Heart left ventricle (tissue), 13 donors: Measurements from ENCODE around the gene TRPV6.

Experiments used
- POLR2A ChIP-seq, 2 donors: fragments of 450-650 bp; IDR thresholded peaks; one replicate each; pipeline ENCODE4 v1.6.1; 2017; ENCODE audit warnings: antibody characterized with exemption in 2 of 2, mild to moderate bottlenecking in 2 of 2, moderate library complexity in 2 of 2
- TF ChIP-seq, protein P1 (sequence below), 12 donors: fragments of 200-600 bp; sonication (generic) in 4 of 12; IDR thresholded peaks; one replicate each; pipeline versions ENCODE4 v1.5.0 to v1.8.0; 2018 to 2022; ENCODE audit warnings: antibody characterized with exemption in 12 of 12, mild to moderate bottlenecking in 5 of 12
- donor health status: ischemic (EF 13 %, LVEDD 7.1; RV severe dilation, severe dysfunction).
- donor health status: DM: no; HTN: yes; CAD: no.
- donor health status: DM: no; HTN: no; CAD: no.
- donor health status: ischemic (EF 25% LVEDD 6.9; RV normal size, moderate dysfunction).
- donor health status: ischemic (EF 25% LVEDD 5.7; RV mildly dilated, moderate dysfunction).
- donor health status: ischemic (EF 35%, LVEDD 5.7; RV mildly dilated, moderate dysfunction).
- donor health status: nonischemic (EF 11% LVEDD 7.7; RV severe dilation, severe dysfunction).
- donor health status: DM: yes; HTN: yes; CAD: no.
- donor health status: PGD.
- donor health status: ischemic (EF 29% LVEDD 5.4; RV normal size, mild dysfunction).
- donor health status: nonischemic (EF 23%, LVEDD 6.1; RV moderate dilation, normal function).

DNA sequence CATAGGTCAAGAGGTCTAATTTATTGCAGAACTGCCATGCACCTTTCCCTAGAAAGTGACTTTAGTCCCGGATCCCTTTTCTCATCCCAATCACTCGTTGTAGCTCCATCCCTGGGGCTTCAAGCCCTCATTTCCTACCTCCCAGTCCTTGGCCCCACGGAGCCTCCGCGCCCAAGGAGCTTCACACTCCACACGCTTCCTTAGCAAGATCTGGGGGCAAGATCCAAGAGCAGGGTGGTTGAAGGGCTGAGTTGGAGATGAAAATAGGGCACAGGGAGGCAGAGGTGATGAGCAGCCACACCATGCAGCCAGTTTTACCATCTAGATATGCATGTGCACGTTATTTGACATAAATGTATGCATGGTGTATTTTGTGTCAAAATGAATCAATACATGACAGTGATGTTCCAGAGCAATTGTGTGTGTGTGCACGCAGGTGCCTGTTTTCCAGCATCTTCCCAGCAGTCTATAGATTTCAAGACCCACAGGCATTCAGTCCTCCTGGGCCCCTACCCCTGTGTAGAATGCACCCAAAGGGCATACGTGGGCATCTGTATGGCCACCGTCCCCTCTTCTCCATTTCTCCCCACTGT lies 6.0 kb upstream of the TRPV6 start:
- TF ChIP-seq, protein P1, sequence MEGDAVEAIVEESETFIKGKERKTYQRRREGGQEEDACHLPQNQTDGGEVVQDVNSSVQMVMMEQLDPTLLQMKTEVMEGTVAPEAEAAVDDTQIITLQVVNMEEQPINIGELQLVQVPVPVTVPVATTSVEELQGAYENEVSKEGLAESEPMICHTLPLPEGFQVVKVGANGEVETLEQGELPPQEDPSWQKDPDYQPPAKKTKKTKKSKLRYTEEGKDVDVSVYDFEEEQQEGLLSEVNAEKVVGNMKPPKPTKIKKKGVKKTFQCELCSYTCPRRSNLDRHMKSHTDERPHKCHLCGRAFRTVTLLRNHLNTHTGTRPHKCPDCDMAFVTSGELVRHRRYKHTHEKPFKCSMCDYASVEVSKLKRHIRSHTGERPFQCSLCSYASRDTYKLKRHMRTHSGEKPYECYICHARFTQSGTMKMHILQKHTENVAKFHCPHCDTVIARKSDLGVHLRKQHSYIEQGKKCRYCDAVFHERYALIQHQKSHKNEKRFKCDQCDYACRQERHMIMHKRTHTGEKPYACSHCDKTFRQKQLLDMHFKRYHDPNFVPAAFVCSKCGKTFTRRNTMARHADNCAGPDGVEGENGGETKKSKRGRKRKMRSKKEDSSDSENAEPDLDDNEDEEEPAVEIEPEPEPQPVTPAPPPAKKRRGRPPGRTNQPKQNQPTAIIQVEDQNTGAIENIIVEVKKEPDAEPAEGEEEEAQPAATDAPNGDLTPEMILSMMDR (IDR thresholded peaks at IDR 0.05) = no peak
- TF ChIP-seq POLR2A (IDR thresholded peaks at IDR 0.05) = no peak
